HG03460 (cell line): ENCODE results near the gene CSNK1A1.
A peak's percentile ranks its signal among the peaks of the same experiment; 100 is the strongest.
"Not testable (repeated sequence)": the region's sequence is repeated elsewhere in the genome, so short reads cannot be mapped to it uniquely, and the experiment has no call there.

ENCODE experiments used
- ATAC-seq: cut with Tn5 transposase; IDR thresholded peaks from one replicate; pipeline ENCODE4 v1.9.1; 2021; ENCODE audit not compliant: unreplicated experiment

The CSNK1A1 gene

GRCh38 chr5:149551227-149552037 lies at the start of gene CSNK1A1:
TSS of gene CSNK1A1 (minus strand) at chr5:149551439. CDS start at chr5:149550964, 475 bp downstream.
- peak; percentile 84 for ATAC-seq

- ATAC-seq, result no peak
Observed at GRCh38 chr5:149600932-149601331, 49.7 kb upstream of the CSNK1A1 start.

- no peak for ATAC-seq
Observed at GRCh38 chr5:149599375-149599774, 48.1 kb upstream of the CSNK1A1 start.

GRCh38 chr5:149598966-149599365 lies 47.7 kb upstream of the CSNK1A1 start:
- ATAC-seq, result no peak

GRCh38 chr5:149598234-149598633 lies 47.0 kb upstream of the CSNK1A1 start:
- ATAC-seq, result not testable (repeated sequence)

GRCh38 chr5:149597618-149598017 lies 46.4 kb upstream of the CSNK1A1 start:
- no peak for ATAC-seq

GRCh38 chr5:149596712-149597111 lies 45.5 kb upstream of the CSNK1A1 start:
- ATAC-seq, result no peak

GRCh38 chr5:149595105-149595504 lies 43.9 kb upstream of the CSNK1A1 start:
- ATAC-seq, result not testable (repeated sequence)

- no peak for ATAC-seq
Observed at GRCh38 chr5:149594206-149594895, 43.1 kb upstream of the CSNK1A1 start.

- ATAC-seq, result no peak
Observed at GRCh38 chr5:149593370-149593769, 42.1 kb upstream of the CSNK1A1 start.

GRCh38 chr5:149588936-149589335 lies 37.7 kb upstream of the CSNK1A1 start:
- ATAC-seq, result no peak

- no peak for ATAC-seq
Observed at GRCh38 chr5:149586708-149587318, 35.6 kb upstream of the CSNK1A1 start.

- ATAC-seq, result no peak
Observed at GRCh38 chr5:149585910-149586309, 34.7 kb upstream of the CSNK1A1 start.

- ATAC-seq, result no peak
Observed at GRCh38 chr5:149584121-149584520, 32.9 kb upstream of the CSNK1A1 start.

- ATAC-seq, result no peak
Observed at GRCh38 chr5:149583394-149583793, 32.2 kb upstream of the CSNK1A1 start.

- ATAC-seq, result no peak
Observed at GRCh38 chr5:149581931-149582768, 30.9 kb upstream of the CSNK1A1 start.

GRCh38 chr5:149581192-149581861 lies 30.1 kb upstream of the CSNK1A1 start, which contains the start of gene ARHGEF37:
TSS of gene ARHGEF37 (plus strand) at chr5:149581498. CDS start at chr5:149597770, 16,272 bp downstream.
- ATAC-seq, result no peak

GRCh38 chr5:149580808-149581191 lies 29.6 kb upstream of the CSNK1A1 start:
- no peak for ATAC-seq

GRCh38 chr5:149578896-149579295 lies 27.7 kb upstream of the CSNK1A1 start:
- no peak for ATAC-seq

- ATAC-seq, result no peak
Observed at GRCh38 chr5:149576021-149576420, 24.8 kb upstream of the CSNK1A1 start.
